ENCODE measurements around the gene RHCG. TPM values are rescaled to one million over a fixed set of nuclear protein-coding genes. Genes with fewer than 3 reads are reported as not detected.
A peak's percentile ranks its signal among the peaks of the same experiment; 100 is the strongest.

RHCG gene
- total RNA-seq, 1 donor from 2014 or later, result 13.4 TPM

- H3K27me3 Mint-ChIP-seq, result peaks cover 34% of the 10 kb centered on the region
- no peak for DNase-seq (ENCODE audit: extremely low spot score, unreplicated experiment)
Measured at GRCh38 chr15:89502867-89503595, 6.6 kb upstream of the RHCG start.

DNA sequence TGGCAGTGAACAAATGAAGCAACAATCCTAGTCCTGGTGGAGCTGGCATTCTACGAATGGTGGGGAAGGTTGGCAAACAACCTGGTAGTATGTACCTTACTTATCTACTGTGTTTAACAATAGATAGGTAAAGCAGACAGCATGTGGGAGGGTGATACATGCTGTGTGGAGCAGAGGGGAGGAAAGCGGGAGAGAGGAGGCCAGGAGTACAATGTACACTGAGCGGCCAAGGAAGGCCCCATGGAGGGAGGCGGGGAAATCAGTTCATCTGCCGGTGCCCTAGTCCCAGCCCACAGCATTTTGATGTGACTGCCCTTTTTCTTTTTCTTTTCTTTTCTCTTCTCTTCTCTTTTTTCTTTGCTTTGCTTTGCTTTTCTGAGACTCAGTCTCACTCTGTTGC lies 5.3 kb upstream of the RHCG start:
- Mint-ChIP-seq H3K4me1 (ENCODE audit: unreplicated experiment) (no peaks in the 10 kb centered on the region), H3K27ac (peak overlapping the region; percentile 75), H3K36me3 (no peaks in the 10 kb centered on the region), H3K9me3 (no peaks in the 10 kb centered on the region), H3K4me3 (no peak overlapping the region), H3K27me3 (peaks cover 40% of the 10 kb centered on the region)
- TF ChIP-seq, protein P1, sequence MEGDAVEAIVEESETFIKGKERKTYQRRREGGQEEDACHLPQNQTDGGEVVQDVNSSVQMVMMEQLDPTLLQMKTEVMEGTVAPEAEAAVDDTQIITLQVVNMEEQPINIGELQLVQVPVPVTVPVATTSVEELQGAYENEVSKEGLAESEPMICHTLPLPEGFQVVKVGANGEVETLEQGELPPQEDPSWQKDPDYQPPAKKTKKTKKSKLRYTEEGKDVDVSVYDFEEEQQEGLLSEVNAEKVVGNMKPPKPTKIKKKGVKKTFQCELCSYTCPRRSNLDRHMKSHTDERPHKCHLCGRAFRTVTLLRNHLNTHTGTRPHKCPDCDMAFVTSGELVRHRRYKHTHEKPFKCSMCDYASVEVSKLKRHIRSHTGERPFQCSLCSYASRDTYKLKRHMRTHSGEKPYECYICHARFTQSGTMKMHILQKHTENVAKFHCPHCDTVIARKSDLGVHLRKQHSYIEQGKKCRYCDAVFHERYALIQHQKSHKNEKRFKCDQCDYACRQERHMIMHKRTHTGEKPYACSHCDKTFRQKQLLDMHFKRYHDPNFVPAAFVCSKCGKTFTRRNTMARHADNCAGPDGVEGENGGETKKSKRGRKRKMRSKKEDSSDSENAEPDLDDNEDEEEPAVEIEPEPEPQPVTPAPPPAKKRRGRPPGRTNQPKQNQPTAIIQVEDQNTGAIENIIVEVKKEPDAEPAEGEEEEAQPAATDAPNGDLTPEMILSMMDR (conservative IDR thresholded peaks at IDR 0.05), result no peak
- DNase-seq (ENCODE audit: extremely low spot score, unreplicated experiment), result no peak

More at GRCh38 chr15:89502867-89503595, 6.6 kb upstream of the RHCG start:
- Mint-ChIP-seq H3K36me3 (no peaks in the 10 kb centered on the region), H3K9me3 (peaks cover 4% of the 10 kb centered on the region), H3K27ac (peak overlapping the region; percentile 97), H3K4me3 (peak overlapping the region; percentile 46), H3K4me1 (ENCODE audit: unreplicated experiment) (no peaks in the 10 kb centered on the region)
- TF ChIP-seq, protein P1 (conservative IDR thresholded peaks at IDR 0.05), result no peak

DNA sequence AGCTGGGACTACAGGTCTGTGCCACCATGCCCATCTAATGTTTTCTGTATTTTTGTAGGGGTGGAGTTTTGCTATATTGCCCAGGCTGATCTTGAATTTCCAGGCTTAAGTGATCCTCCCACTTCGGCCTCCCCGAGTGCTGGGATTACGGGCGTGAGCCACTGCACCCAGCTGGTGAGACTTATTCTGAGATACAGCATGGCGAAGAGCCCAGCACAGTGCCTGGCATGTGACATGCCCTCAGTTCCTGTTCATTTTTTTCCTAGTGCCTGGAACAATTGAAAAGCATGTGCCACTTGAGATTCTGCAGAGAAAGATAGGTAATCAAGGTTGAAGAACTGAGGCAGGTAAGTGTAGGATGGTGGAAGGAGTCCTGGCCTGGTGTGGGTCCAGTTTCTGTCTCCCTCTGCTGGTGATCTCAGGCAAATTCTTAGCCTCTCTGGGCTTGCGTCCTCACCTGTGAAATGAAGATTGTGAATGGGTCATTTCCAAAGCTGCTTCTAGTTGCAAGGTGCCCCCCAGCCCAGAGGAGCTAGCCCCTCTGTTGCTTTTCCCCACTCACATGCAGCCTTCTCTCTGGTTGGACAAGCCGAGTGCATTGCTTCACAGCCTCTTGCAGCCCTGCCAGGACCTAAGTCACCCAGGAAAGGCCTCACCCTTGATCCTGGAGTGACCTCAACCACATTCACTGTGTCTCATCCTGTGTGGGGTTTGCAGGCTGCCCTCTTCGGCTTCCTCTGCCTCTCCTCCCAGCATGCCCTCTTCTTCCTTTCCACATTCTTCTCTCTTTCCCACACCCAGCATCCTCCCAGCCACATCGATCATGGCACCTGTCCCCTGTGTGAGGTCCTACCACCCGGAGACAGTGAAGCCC lies 4.3 kb upstream of the RHCG start:
- no peaks in the 10 kb centered on the region for H3K4me1 Mint-ChIP-seq (ENCODE audit: unreplicated experiment)
- H3K27ac Mint-ChIP-seq, result peak overlapping the region; percentile 14
- no peak for DNase-seq (ENCODE audit: extremely low spot score, unreplicated experiment)
- H3K36me3 Mint-ChIP-seq, result no peaks in the 10 kb centered on the region
- peaks cover 49% of the 10 kb centered on the region for H3K27me3 Mint-ChIP-seq
- H3K4me3 Mint-ChIP-seq, result no peak overlapping the region
- no peaks in the 10 kb centered on the region for H3K9me3 Mint-ChIP-seq
- TF ChIP-seq, protein P1 (conservative IDR thresholded peaks at IDR 0.05), result peak; percentile 37

- Mint-ChIP-seq H3K9me3 (no peaks in the 10 kb centered on the region), H3K4me1 (ENCODE audit: unreplicated experiment) (no peaks in the 10 kb centered on the region), H3K36me3 (no peaks in the 10 kb centered on the region), H3K27ac (peak overlapping the region; percentile 96), H3K4me3 (no peak overlapping the region), H3K27me3 (peaks cover 59% of the 10 kb centered on the region)
- TF ChIP-seq, protein P1 (conservative IDR thresholded peaks at IDR 0.05), result no peak
- no peak for DNase-seq (ENCODE audit: extremely low spot score, unreplicated experiment)
Measured at GRCh38 chr15:89499156-89499555, 2.8 kb upstream of the RHCG start.

DNA sequence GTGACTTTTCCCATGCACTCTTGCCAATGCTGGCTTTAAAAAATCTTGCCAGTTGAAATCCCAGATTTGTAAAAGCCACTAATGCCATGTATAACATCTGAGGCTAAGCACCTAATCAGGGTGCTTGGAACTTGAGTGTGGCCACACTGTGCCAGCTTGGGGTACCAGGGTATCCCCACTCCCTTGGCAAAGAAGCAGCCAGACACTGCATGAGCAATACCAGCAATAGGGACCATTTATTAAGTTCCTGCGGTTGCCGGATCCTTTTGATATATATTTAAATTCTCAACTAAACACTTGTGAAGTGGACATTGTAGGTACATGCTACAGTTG lies 2.2 kb upstream of the RHCG start:
- H3K27ac Mint-ChIP-seq, result peak overlapping the region; percentile 96

More for the DNA sequence above, 2.2 kb upstream of the RHCG start:
- Mint-ChIP-seq H3K4me1 (ENCODE audit: unreplicated experiment) (no peaks in the 10 kb centered on the region), H3K4me3 (no peak overlapping the region), H3K9me3 (no peaks in the 10 kb centered on the region), H3K36me3 (no peaks in the 10 kb centered on the region), H3K27me3 (peaks cover 65% of the 10 kb centered on the region)
- TF ChIP-seq, protein P1 (conservative IDR thresholded peaks at IDR 0.05), result no peak
- no peak for DNase-seq (ENCODE audit: extremely low spot score, unreplicated experiment)

Data from type B pancreatic cell (in vitro differentiated cells).